ENCODE data around the gene BAIAP3. TPM values are rescaled to one million over a fixed set of nuclear protein-coding genes. Genes with fewer than 3 reads are reported as not detected.

The BAIAP3 gene
- total RNA-seq, 1 experiment from 2014 or later: 0.34 TPM

GRCh38 chr16:1381612-1382406 lies 48.4 kb downstream of the BAIAP3 start:
- DNase-seq: no peak
- no peak overlapping the region for H3K4me3 ChIP-seq
- H3K27ac ChIP-seq: no peak overlapping the region
- H3K9me3 ChIP-seq (replicated peaks): no peaks in the 10 kb centered on the region
- H3K27me3 ChIP-seq: no peaks in the 10 kb centered on the region
- no peaks in the 10 kb centered on the region for H3K36me3 ChIP-seq
- no peaks in the 10 kb centered on the region for H3K4me1 ChIP-seq

DNA sequence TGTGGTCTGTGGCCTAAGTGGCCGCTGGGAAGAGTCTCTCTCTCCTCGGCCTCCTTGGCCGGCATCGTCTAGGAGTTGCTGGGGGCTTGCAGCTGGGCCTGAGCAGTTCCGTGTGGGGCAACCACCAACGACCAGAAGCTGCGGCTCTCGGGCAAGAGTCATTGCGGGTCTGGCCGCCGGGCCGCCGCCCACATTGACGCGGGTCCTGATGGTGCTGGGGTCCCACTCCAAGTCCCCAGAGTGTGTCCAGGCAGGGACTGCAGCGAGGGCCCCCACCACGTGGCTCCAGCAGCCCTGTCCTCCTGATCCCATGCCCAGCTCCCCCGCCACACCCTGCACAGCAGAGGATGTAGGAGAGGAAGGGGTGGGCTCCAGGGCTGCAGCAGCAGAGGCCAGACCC lies 50.1 kb downstream of the BAIAP3 start:
- no peaks in the 10 kb centered on the region for H3K9me3 ChIP-seq (replicated peaks)
- H3K27me3 ChIP-seq: no peaks in the 10 kb centered on the region
- no peaks in the 10 kb centered on the region for H3K4me1 ChIP-seq
- no peak overlapping the region for H3K27ac ChIP-seq
- DNase-seq: no peak
- H3K4me3 ChIP-seq: no peak overlapping the region
- H3K36me3 ChIP-seq: no peaks in the 10 kb centered on the region

- DNase-seq: no peak
These were observed 51.8 kb downstream of the BAIAP3 start for GRCh38 chr16:1385232-1385631.

GRCh38 chr16:1387331-1387730 lies 53.9 kb downstream of the BAIAP3 start:
- Histone ChIP-seq H3K36me3 (no peaks in the 10 kb centered on the region), H3K27me3 (no peaks in the 10 kb centered on the region), H3K27ac (no peak overlapping the region), H3K4me3 (no peak overlapping the region), H3K9me3 (replicated peaks) (no peaks in the 10 kb centered on the region), H3K4me1 (no peaks in the 10 kb centered on the region)
- no peak for DNase-seq

More at GRCh38 chr16:1385232-1385631, 51.8 kb downstream of the BAIAP3 start:
- Histone ChIP-seq H3K27me3 (no peaks in the 10 kb centered on the region), H3K36me3 (no peaks in the 10 kb centered on the region), H3K27ac (no peak overlapping the region), H3K4me1 (no peaks in the 10 kb centered on the region), H3K4me3 (no peak overlapping the region), H3K9me3 (replicated peaks) (no peaks in the 10 kb centered on the region)

- Histone ChIP-seq H3K27ac (no peak overlapping the region), H3K4me1 (no peaks in the 10 kb centered on the region), H3K9me3 (replicated peaks) (no peaks in the 10 kb centered on the region), H3K4me3 (no peak overlapping the region), H3K36me3 (no peaks in the 10 kb centered on the region), H3K27me3 (no peaks in the 10 kb centered on the region)
- DNase-seq: no peak
These were observed 56.3 kb downstream of the BAIAP3 start for GRCh38 chr16:1389762-1390161.

- DNase-seq: no peak
- no peaks in the 10 kb centered on the region for H3K4me1 ChIP-seq
- no peaks in the 10 kb centered on the region for H3K36me3 ChIP-seq
- no peaks in the 10 kb centered on the region for H3K27me3 ChIP-seq
- no peak overlapping the region for H3K27ac ChIP-seq
- no peak overlapping the region for H3K4me3 ChIP-seq
- no peaks in the 10 kb centered on the region for H3K9me3 ChIP-seq (replicated peaks)
These were observed 56.9 kb downstream of the BAIAP3 start for GRCh38 chr16:1390239-1390779.

DNA sequence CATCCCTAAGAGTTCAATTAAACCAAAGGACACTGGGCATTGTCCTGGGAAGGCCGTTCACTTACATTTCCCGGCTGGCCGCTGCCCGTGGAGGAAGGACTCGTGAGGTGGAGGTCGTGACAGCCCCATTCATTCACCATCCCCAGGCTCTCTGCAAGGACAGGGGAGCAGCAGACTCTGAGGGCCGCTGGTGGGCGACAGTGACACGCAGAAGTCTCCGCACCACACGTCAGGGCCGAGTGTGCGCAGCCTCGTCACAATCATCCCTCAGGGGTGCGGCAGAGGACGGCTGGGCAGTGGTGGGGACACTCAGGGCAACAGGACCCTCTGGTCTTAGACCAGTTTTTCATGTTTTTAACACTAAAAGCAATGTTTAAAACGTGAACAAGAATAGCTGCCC lies 59.4 kb downstream of the BAIAP3 start:
- H3K36me3 ChIP-seq: no peaks in the 10 kb centered on the region
- no peaks in the 10 kb centered on the region for H3K4me1 ChIP-seq
- DNase-seq: no peak
- H3K27me3 ChIP-seq: no peaks in the 10 kb centered on the region
- no peaks in the 10 kb centered on the region for H3K9me3 ChIP-seq (replicated peaks)
- no peak overlapping the region for H3K27ac ChIP-seq
- H3K4me3 ChIP-seq: no peak overlapping the region

DNA sequence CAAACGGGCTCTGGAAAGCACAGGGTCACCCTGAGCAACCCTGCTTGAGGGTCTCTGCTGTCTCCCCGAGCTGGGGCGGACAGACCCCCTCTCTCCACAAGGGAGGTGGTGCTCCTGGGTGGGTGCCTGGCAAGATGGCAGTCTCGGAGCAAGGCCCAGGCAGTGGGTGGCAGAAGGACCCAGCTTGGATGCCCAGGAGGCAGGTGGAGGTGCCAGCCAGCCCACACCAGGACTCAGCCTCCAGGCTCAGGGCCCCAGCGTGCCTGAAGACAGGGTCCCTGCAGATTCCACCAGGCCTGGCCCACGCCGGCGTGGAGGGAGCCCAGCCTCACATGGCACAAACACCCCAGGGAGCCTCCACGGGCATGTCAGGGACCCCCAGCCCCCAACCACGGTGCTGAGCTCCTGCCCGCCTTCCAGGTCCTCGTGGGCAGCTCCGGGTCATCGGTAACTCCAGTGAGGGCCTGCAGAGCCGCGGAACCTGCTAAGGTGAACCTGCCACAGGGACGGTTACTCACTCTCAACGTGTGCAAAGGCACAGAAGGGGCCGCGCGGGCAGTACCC lies 60.2 kb downstream of the BAIAP3 start:
- Histone ChIP-seq H3K4me3 (no peak overlapping the region), H3K4me1 (no peaks in the 10 kb centered on the region), H3K27me3 (no peaks in the 10 kb centered on the region), H3K9me3 (replicated peaks) (no peaks in the 10 kb centered on the region), H3K36me3 (no peaks in the 10 kb centered on the region), H3K27ac (no peak overlapping the region)
- no peak for DNase-seq

GRCh38 chr16:1394367-1394951 lies 61.0 kb downstream of the BAIAP3 start:
- Histone ChIP-seq H3K27ac (no peak overlapping the region), H3K4me3 (no peak overlapping the region), H3K27me3 (no peaks in the 10 kb centered on the region), H3K4me1 (no peaks in the 10 kb centered on the region), H3K36me3 (no peaks in the 10 kb centered on the region), H3K9me3 (replicated peaks) (no peaks in the 10 kb centered on the region)
- DNase-seq: no peak

DNA sequence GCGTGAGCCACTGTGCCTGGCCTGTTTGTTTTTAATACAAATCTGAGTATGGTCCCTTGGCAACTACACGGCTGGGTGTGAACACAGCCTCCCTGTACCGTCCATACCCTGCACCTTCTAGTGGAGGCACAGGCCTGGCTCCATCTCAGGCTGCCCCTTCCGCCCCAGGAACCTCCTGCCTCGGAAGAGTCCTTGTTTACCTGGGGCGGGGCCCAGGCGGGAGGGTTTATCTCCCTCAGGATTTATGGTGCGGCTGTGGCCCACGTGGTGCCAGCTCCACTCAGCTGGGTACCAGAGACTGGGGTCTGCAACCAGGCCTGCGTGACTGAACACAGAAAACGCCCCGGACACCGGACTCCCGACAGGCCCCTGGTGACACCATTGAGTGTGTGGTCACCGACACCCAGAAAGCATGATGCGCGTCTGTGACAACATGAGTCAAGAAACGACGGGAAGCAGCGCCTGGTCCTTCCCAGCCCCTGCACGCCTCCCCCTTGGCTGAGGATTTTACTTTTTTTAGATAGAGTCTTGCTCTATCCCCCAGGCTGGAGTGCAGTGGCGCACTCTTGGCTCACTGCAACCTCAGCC lies 62.1 kb downstream of the BAIAP3 start:
- H3K27ac ChIP-seq: no peak overlapping the region
- no peaks in the 10 kb centered on the region for H3K36me3 ChIP-seq
- H3K4me1 ChIP-seq: no peaks in the 10 kb centered on the region
- no peaks in the 10 kb centered on the region for H3K27me3 ChIP-seq
- no peaks in the 10 kb centered on the region for H3K9me3 ChIP-seq (replicated peaks)
- no peak for DNase-seq
- H3K4me3 ChIP-seq: no peak overlapping the region

DNA sequence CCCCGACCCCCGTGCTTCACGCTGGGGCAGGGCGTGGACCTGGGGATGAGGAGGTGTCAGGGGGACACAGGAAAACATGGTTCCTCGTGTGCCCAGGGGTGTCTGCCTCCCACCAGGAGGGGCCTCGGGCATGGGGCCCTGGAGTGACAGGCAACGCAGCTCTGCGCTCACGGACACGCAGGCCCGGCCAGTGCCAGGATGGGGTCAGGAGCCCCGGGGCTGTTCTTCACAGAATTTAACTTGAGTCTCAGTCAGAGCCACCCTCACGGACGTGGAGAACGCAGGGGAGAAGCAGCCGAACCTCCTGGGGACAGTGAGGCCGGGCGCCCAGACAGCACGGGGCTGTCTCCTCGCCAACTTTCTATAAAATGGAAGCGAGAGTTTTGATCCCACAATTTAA lies 64.3 kb downstream of the BAIAP3 start:
- no peaks in the 10 kb centered on the region for H3K9me3 ChIP-seq (replicated peaks)
- no peaks in the 10 kb centered on the region for H3K36me3 ChIP-seq
- H3K27ac ChIP-seq: no peak overlapping the region
- no peak for DNase-seq
- no peak overlapping the region for H3K4me3 ChIP-seq
- no peaks in the 10 kb centered on the region for H3K27me3 ChIP-seq
- H3K4me1 ChIP-seq: no peaks in the 10 kb centered on the region

DNA sequence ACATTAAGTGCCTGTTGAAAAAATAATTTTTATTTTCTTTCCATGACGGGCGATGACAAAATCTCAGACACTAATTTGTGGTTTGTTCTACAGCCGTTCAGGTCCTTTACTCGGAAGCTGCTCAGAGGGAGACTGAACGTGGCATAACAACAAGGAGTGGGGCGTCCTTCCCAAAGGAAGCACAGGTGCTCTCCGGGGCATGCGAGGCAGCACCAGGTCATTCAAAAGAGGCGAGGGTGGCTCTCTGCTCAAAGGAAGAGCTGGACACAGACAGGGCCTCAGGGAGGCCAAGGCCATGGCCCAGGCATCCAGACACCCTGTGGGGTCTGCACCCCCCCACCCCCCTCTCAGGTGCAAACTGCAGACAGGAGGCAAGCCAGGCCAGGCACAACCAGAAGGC lies 64.9 kb downstream of the BAIAP3 start:
- Histone ChIP-seq H3K27me3 (no peaks in the 10 kb centered on the region), H3K27ac (no peak overlapping the region), H3K36me3 (no peaks in the 10 kb centered on the region), H3K4me3 (no peak overlapping the region), H3K4me1 (no peaks in the 10 kb centered on the region), H3K9me3 (replicated peaks) (no peaks in the 10 kb centered on the region)
- no peak for DNase-seq

Measured in SJCRH30 (cell line).